Activated T-cell treated with anti-CD3 and anti-CD28 coated beads, Interleukin-2, amount 50 U/mL, for 72 hours (primary cell): Measurements from ENCODE around the gene S1PR3. TPM values are rescaled to one million over a fixed set of nuclear protein-coding genes. Genes with fewer than 3 reads are reported as not detected.

ENCODE experiments used
- ATAC-seq, 2 donors: fragments of 150-1000 bp; cut with Tn5 transposase; replicated peaks in 1 of 2; 2 replicates each; pipeline ENCODE4 v1.10.0; 2021; ENCODE audit warnings: moderate library complexity in 2 of 2, mild to moderate bottlenecking in 1 of 2
- DNase-seq, 2 donors: peaks; one replicate each; pipeline ENCODE4 v3.0.0; 2021 to 2022; ENCODE audit warnings: mixed read lengths in 1 of 2
- H3K27ac Mint-ChIP-seq: one replicate; pipeline ENCODE4 v1.8.0; 2022; ENCODE audit warnings: mild to moderate bottlenecking, moderate library complexity, mixed read lengths
- H3K27me3 Mint-ChIP-seq: one replicate; pipeline ENCODE4 v1.8.0; 2022; ENCODE audit warnings: low read depth, mixed read lengths
- H3K36me3 Mint-ChIP-seq, 2 donors: one replicate each; pipeline ENCODE4 v1.8.0; 2022; ENCODE audit warnings: mixed read lengths in 2 of 2, mild to moderate bottlenecking in 1 of 2; ENCODE audit not compliant: insufficient read depth in 2 of 2
- H3K4me1 Mint-ChIP-seq: one replicate; pipeline ENCODE4 v1.8.0; 2022; ENCODE audit warnings: low read depth, mixed read lengths
- H3K4me3 Mint-ChIP-seq, 2 donors: one replicate each; pipeline ENCODE4 v1.8.0; 2022; ENCODE audit warnings: mild to moderate bottlenecking in 2 of 2, mixed read lengths in 2 of 2, moderate library complexity in 2 of 2
- H3K9me3 Mint-ChIP-seq, 2 donors: one replicate each; pipeline ENCODE4 v1.8.0; 2022; ENCODE audit warnings: mixed read lengths in 2 of 2
- total RNA-seq, 2 donors: library from RNA; stranded (reverse); gene quantifications; one replicate each; pipeline ENCODE4 v1.2.3, GENCODE V29; 2022

Gene S1PR3
- total RNA-seq, 2 donors from 2014 or later = 0.48 to 0.76 TPM

- H3K27ac Mint-ChIP-seq = no peak overlapping the region
- H3K9me3 Mint-ChIP-seq = no peaks in the 10 kb centered on the region
- H3K36me3 Mint-ChIP-seq = no peaks in the 10 kb centered on the region
- peaks cover 73% of the 10 kb centered on the region for H3K27me3 Mint-ChIP-seq
- H3K4me1 Mint-ChIP-seq = peaks cover 34% of the 10 kb centered on the region
- ATAC-seq (no peak), DNase-seq (no peak)
- H3K4me3 Mint-ChIP-seq = no peak overlapping the region
These were observed 37.8 kb upstream of the S1PR3 start for GRCh38 chr9:88953381-88954029.

GRCh38 chr9:88954066-88954465 lies 37.2 kb upstream of the S1PR3 start:
- DNase-seq (no peak), ATAC-seq (peak in 1 of 2 donors; percentile 39)
- Mint-ChIP-seq H3K9me3 (no peaks in the 10 kb centered on the region), H3K4me1 (peaks cover 32% of the 10 kb centered on the region), H3K27ac (no peak overlapping the region), H3K36me3 (no peaks in the 10 kb centered on the region), H3K27me3 (peaks cover 69% of the 10 kb centered on the region), H3K4me3 (no peak overlapping the region)

- H3K27me3 Mint-ChIP-seq = peaks cover 52% of the 10 kb centered on the region
- no peak overlapping the region for H3K27ac Mint-ChIP-seq
- no peaks in the 10 kb centered on the region for H3K9me3 Mint-ChIP-seq
- H3K4me3 Mint-ChIP-seq = no peak overlapping the region
- H3K36me3 Mint-ChIP-seq = no peaks in the 10 kb centered on the region
- ATAC-seq (no peak), DNase-seq (no peak)
- H3K4me1 Mint-ChIP-seq = peaks cover 15% of the 10 kb centered on the region
These were observed 33.7 kb upstream of the S1PR3 start for GRCh38 chr9:88957526-88957925.

- ATAC-seq = no peak
- no peak overlapping the region for H3K27ac Mint-ChIP-seq
- H3K27me3 Mint-ChIP-seq = peaks cover 43% of the 10 kb centered on the region
- no peak for DNase-seq
- H3K36me3 Mint-ChIP-seq = no peaks in the 10 kb centered on the region
- H3K4me3 Mint-ChIP-seq = no peak overlapping the region
- H3K4me1 Mint-ChIP-seq = no peaks in the 10 kb centered on the region
- H3K9me3 Mint-ChIP-seq = no peaks in the 10 kb centered on the region
These were observed 31.4 kb upstream of the S1PR3 start for GRCh38 chr9:88959727-88960469.

GRCh38 chr9:88960632-88961031 lies 30.6 kb upstream of the S1PR3 start:
- no peaks in the 10 kb centered on the region for H3K9me3 Mint-ChIP-seq
- DNase-seq (no peak), ATAC-seq (no peak)
- H3K4me1 Mint-ChIP-seq = no peaks in the 10 kb centered on the region
- H3K27ac Mint-ChIP-seq = no peak overlapping the region
- H3K36me3 Mint-ChIP-seq = no peaks in the 10 kb centered on the region
- H3K4me3 Mint-ChIP-seq = no peak overlapping the region
- H3K27me3 Mint-ChIP-seq = peaks cover 35% of the 10 kb centered on the region

GRCh38 chr9:88965473-88965872 lies 25.8 kb upstream of the S1PR3 start:
- no peak overlapping the region for H3K4me3 Mint-ChIP-seq
- H3K36me3 Mint-ChIP-seq = no peaks in the 10 kb centered on the region
- H3K27me3 Mint-ChIP-seq = peaks cover 30% of the 10 kb centered on the region

GRCh38 chr9:88966894-88967676 lies 24.2 kb upstream of the S1PR3 start:
- H3K36me3 Mint-ChIP-seq = no peaks in the 10 kb centered on the region
- H3K27ac Mint-ChIP-seq = no peak overlapping the region
- H3K4me1 Mint-ChIP-seq = no peaks in the 10 kb centered on the region
- DNase-seq (no peak), ATAC-seq (no peak)
- H3K9me3 Mint-ChIP-seq = no peaks in the 10 kb centered on the region
- H3K27me3 Mint-ChIP-seq = peaks cover 21% of the 10 kb centered on the region
- H3K4me3 Mint-ChIP-seq = no peak overlapping the region

More at GRCh38 chr9:88965473-88965872, 25.8 kb upstream of the S1PR3 start:
- Mint-ChIP-seq H3K27ac (no peak overlapping the region), H3K9me3 (no peaks in the 10 kb centered on the region), H3K4me1 (no peaks in the 10 kb centered on the region)
- no peak for ATAC-seq
- DNase-seq = no peak

- H3K36me3 Mint-ChIP-seq = no peaks in the 10 kb centered on the region
- H3K9me3 Mint-ChIP-seq = no peaks in the 10 kb centered on the region
- peaks cover 10% of the 10 kb centered on the region for H3K27me3 Mint-ChIP-seq
- H3K4me3 Mint-ChIP-seq = no peak overlapping the region
- ATAC-seq = no peak
- no peaks in the 10 kb centered on the region for H3K4me1 Mint-ChIP-seq
- H3K27ac Mint-ChIP-seq = no peak overlapping the region
- no peak for DNase-seq
These were observed 22.5 kb upstream of the S1PR3 start for GRCh38 chr9:88968799-88969198.

- H3K4me1 Mint-ChIP-seq = no peaks in the 10 kb centered on the region
- no peak for ATAC-seq
- no peak for DNase-seq
These were observed 21.5 kb upstream of the S1PR3 start for GRCh38 chr9:88969646-88970373.

GRCh38 chr9:88971131-88971960 lies 19.9 kb upstream of the S1PR3 start:
- Mint-ChIP-seq H3K9me3 (no peaks in the 10 kb centered on the region), H3K36me3 (no peaks in the 10 kb centered on the region), H3K4me1 (peaks cover 3% of the 10 kb centered on the region), H3K4me3 (no peak overlapping the region), H3K27ac (no peak overlapping the region), H3K27me3 (peaks cover 10% of the 10 kb centered on the region)
- DNase-seq (no peak), ATAC-seq (no peak)

More at GRCh38 chr9:88969646-88970373, 21.5 kb upstream of the S1PR3 start:
- Mint-ChIP-seq H3K9me3 (no peaks in the 10 kb centered on the region), H3K27ac (no peak overlapping the region), H3K27me3 (peaks cover 10% of the 10 kb centered on the region), H3K4me3 (no peak overlapping the region), H3K36me3 (no peaks in the 10 kb centered on the region)

GRCh38 chr9:88972401-88972800 lies 18.9 kb upstream of the S1PR3 start:
- Mint-ChIP-seq H3K4me1 (peaks cover 9% of the 10 kb centered on the region), H3K4me3 (no peak overlapping the region), H3K36me3 (no peaks in the 10 kb centered on the region), H3K27me3 (peaks cover 10% of the 10 kb centered on the region), H3K9me3 (no peaks in the 10 kb centered on the region), H3K27ac (no peak overlapping the region)
- DNase-seq = no peak
- ATAC-seq = no peak
